ENCODE measurements around the gene KRT39.
A peak's percentile ranks its signal among the peaks of the same experiment; 100 is the strongest.

The KRT39 gene

GRCh38 chr17:40956401-40957254, 10.1 kb downstream of the KRT39 start:
- TF ChIP-seq CTCF (conservative IDR thresholded peaks at IDR 0.05; ENCODE audit: control insufficient read depth, insufficient read depth, low read depth, low read length) = no peak
- no peak overlapping the region for H3K4me3 ChIP-seq (ENCODE audit: control insufficient read depth, low read depth, low read length)
- peak; percentile 98 for DNase-seq (ENCODE audit: low read depth)

GRCh38 chr17:40953881-40954280, 12.9 kb downstream of the KRT39 start:
- TF ChIP-seq CTCF (conservative IDR thresholded peaks at IDR 0.05; ENCODE audit: control insufficient read depth, insufficient read depth, low read depth, low read length) = no peak
- H3K4me3 ChIP-seq (ENCODE audit: control insufficient read depth, low read depth, low read length) = no peak overlapping the region
- DNase-seq (ENCODE audit: low read depth) = peak; percentile 97

GRCh38 chr17:40952661-40953060, 14.1 kb downstream of the KRT39 start:
- peak; percentile 92 for DNase-seq (ENCODE audit: low read depth)
- TF ChIP-seq CTCF (conservative IDR thresholded peaks at IDR 0.05; ENCODE audit: control insufficient read depth, insufficient read depth, low read depth, low read length) = no peak
- H3K4me3 ChIP-seq (ENCODE audit: control insufficient read depth, low read depth, low read length) = no peak overlapping the region

GRCh38 chr17:40952154-40952553, 14.6 kb downstream of the KRT39 start:
- no peak for DNase-seq (ENCODE audit: low read depth)
- no peak for TF ChIP-seq CTCF (conservative IDR thresholded peaks at IDR 0.05; ENCODE audit: control insufficient read depth, insufficient read depth, low read depth, low read length)
- H3K4me3 ChIP-seq (ENCODE audit: control insufficient read depth, low read depth, low read length) = no peak overlapping the region

- no peak for TF ChIP-seq CTCF (conservative IDR thresholded peaks at IDR 0.05; ENCODE audit: control insufficient read depth, insufficient read depth, low read depth, low read length)
- DNase-seq (ENCODE audit: low read depth) = no peak
- H3K4me3 ChIP-seq (ENCODE audit: control insufficient read depth, low read depth, low read length) = no peak overlapping the region
Measured at GRCh38 chr17:40951011-40951622, 15.6 kb downstream of the KRT39 start.

- DNase-seq (ENCODE audit: low read depth) = no peak
- no peak for TF ChIP-seq CTCF (conservative IDR thresholded peaks at IDR 0.05; ENCODE audit: control insufficient read depth, insufficient read depth, low read depth, low read length)
- H3K4me3 ChIP-seq (ENCODE audit: control insufficient read depth, low read depth, low read length) = no peak overlapping the region
Measured at GRCh38 chr17:40950176-40950575, 16.6 kb downstream of the KRT39 start.
